ENCODE data around the gene CTH. TPM values are rescaled to one million over a fixed set of nuclear protein-coding genes. Genes with fewer than 3 reads are reported as not detected.

CTH gene
- total RNA-seq, 1 experiment from 2014 or later, result 23.5 TPM

GRCh38 chr1:70440642-70441391 is 29.7 kb downstream of the CTH start:
- no peak for TF ChIP-seq EZH2 (IDR thresholded peaks at IDR 0.05; ENCODE audit: borderline replicate concordance, low read depth, low read length, poor library complexity, severe bottlenecking)
- TF ChIP-seq, protein P1, sequence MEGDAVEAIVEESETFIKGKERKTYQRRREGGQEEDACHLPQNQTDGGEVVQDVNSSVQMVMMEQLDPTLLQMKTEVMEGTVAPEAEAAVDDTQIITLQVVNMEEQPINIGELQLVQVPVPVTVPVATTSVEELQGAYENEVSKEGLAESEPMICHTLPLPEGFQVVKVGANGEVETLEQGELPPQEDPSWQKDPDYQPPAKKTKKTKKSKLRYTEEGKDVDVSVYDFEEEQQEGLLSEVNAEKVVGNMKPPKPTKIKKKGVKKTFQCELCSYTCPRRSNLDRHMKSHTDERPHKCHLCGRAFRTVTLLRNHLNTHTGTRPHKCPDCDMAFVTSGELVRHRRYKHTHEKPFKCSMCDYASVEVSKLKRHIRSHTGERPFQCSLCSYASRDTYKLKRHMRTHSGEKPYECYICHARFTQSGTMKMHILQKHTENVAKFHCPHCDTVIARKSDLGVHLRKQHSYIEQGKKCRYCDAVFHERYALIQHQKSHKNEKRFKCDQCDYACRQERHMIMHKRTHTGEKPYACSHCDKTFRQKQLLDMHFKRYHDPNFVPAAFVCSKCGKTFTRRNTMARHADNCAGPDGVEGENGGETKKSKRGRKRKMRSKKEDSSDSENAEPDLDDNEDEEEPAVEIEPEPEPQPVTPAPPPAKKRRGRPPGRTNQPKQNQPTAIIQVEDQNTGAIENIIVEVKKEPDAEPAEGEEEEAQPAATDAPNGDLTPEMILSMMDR (conservative IDR thresholded peaks at IDR 0.05; ENCODE audit: low read depth, low read length), result no peak
- H3K27me3 ChIP-seq (replicated peaks; ENCODE audit: insufficient read depth, low read depth, low read length, poor library complexity), result no peaks in the 10 kb centered on the region
- intact Hi-C loops (cut with micrococcal nuclease; ENCODE audit: unreplicated experiment), result no loop called here
- DNase-seq (ENCODE audit: low spot score), result no peak
- H3K27ac ChIP-seq (ENCODE audit: low read depth, low read length, poor library complexity, severe bottlenecking), result peak overlapping the region; percentile 21
- no peaks in the 10 kb centered on the region for H3K9me3 ChIP-seq (ENCODE audit: low read depth, low read length, poor library complexity, severe bottlenecking)
- POLR2A ChIA-PET (ENCODE audit: low non-redundant PET), result no interaction called here
- H3K36me3 ChIP-seq (ENCODE audit: insufficient read depth, low read length, poor library complexity, severe bottlenecking), result peaks cover 19% of the 10 kb centered on the region
- CTCF ChIA-PET, result no interaction called here
- BruUV-seq (replicated peaks), result no TSS peak
- no peak overlapping the region for H3K4me3 ChIP-seq (ENCODE audit: low read depth, low read length, poor library complexity, severe bottlenecking)
- H3K4me1 ChIP-seq (ENCODE audit: insufficient read depth, low read length, poor library complexity, severe bottlenecking), result peaks cover 30% of the 10 kb centered on the region

GRCh38 chr1:70441392-70442035 is 30.4 kb downstream of the CTH start:
- BruUV-seq (replicated peaks), result no TSS peak
- ChIA-PET POLR2A (ENCODE audit: low non-redundant PET) (no interaction called here), CTCF (interaction anchor here (0.6 kb wide), 1 partner anchor 1635 kb away, joined by 4 read pairs; no protein-coding TSS in a partner anchor)
- Histone ChIP-seq H3K4me3 (ENCODE audit: low read depth, low read length, poor library complexity, severe bottlenecking) (no peak overlapping the region), H3K9me3 (ENCODE audit: low read depth, low read length, poor library complexity, severe bottlenecking) (no peaks in the 10 kb centered on the region), H3K27ac (ENCODE audit: low read depth, low read length, poor library complexity, severe bottlenecking) (peak overlapping the region; percentile 21), H3K36me3 (ENCODE audit: insufficient read depth, low read length, poor library complexity, severe bottlenecking) (peaks cover 15% of the 10 kb centered on the region), H3K4me1 (ENCODE audit: insufficient read depth, low read length, poor library complexity, severe bottlenecking) (peaks cover 30% of the 10 kb centered on the region), H3K27me3 (replicated peaks; ENCODE audit: insufficient read depth, low read depth, low read length, poor library complexity) (no peaks in the 10 kb centered on the region)
- TF ChIP-seq, protein P1 (conservative IDR thresholded peaks at IDR 0.05; ENCODE audit: low read depth, low read length), result no peak
- no peak for TF ChIP-seq EZH2 (IDR thresholded peaks at IDR 0.05; ENCODE audit: borderline replicate concordance, low read depth, low read length, poor library complexity, severe bottlenecking)
- peak; percentile 21 for DNase-seq (ENCODE audit: low spot score)
- intact Hi-C loops (cut with micrococcal nuclease; ENCODE audit: unreplicated experiment), result no loop called here

DNA sequence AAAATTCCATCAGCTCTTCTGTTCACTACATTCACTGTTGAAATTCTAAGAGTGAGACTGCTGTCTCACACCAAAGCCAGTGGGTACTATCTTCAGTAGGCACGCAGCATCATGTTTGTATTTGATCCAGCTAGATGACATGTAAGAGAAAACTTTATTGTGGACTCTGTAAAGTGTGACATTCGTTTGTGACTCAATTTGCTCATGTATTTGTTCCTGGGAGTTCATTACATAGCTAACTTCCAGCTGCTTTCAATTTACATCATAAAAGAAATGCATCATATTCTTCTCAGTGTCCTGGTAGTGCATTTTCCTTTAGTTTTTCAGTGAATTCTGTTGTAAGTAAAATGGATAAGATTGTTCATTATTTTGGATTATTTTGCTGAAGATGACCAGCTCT is 31.4 kb downstream of the CTH start:
- no peak overlapping the region for H3K27ac ChIP-seq (ENCODE audit: low read depth, low read length, poor library complexity, severe bottlenecking)
- intact Hi-C loops (cut with micrococcal nuclease; ENCODE audit: unreplicated experiment), result no loop called here
- TF ChIP-seq, protein P1 (conservative IDR thresholded peaks at IDR 0.05; ENCODE audit: low read depth, low read length), result no peak
- no peak for TF ChIP-seq EZH2 (IDR thresholded peaks at IDR 0.05; ENCODE audit: borderline replicate concordance, low read depth, low read length, poor library complexity, severe bottlenecking)
- DNase-seq (ENCODE audit: low spot score), result no peak
- H3K4me1 ChIP-seq (ENCODE audit: insufficient read depth, low read length, poor library complexity, severe bottlenecking), result peaks cover 26% of the 10 kb centered on the region
- BruUV-seq (replicated peaks), result no TSS peak
- no peaks in the 10 kb centered on the region for H3K27me3 ChIP-seq (replicated peaks; ENCODE audit: insufficient read depth, low read depth, low read length, poor library complexity)
- H3K4me3 ChIP-seq (ENCODE audit: low read depth, low read length, poor library complexity, severe bottlenecking), result no peak overlapping the region
- peaks cover 15% of the 10 kb centered on the region for H3K36me3 ChIP-seq (ENCODE audit: insufficient read depth, low read length, poor library complexity, severe bottlenecking)
- H3K9me3 ChIP-seq (ENCODE audit: low read depth, low read length, poor library complexity, severe bottlenecking), result no peaks in the 10 kb centered on the region
- ChIA-PET CTCF (no interaction called here), POLR2A (ENCODE audit: low non-redundant PET) (no interaction called here)
